Measurements from ENCODE around the gene HOXA11. TPM values are rescaled to one million over a fixed set of nuclear protein-coding genes. Genes with fewer than 3 reads are reported as not detected.

The HOXA11 gene
- total and polyA plus RNA-seq, 4 donors: 0.13 to 0.81 TPM; not detected in 2

DNA sequence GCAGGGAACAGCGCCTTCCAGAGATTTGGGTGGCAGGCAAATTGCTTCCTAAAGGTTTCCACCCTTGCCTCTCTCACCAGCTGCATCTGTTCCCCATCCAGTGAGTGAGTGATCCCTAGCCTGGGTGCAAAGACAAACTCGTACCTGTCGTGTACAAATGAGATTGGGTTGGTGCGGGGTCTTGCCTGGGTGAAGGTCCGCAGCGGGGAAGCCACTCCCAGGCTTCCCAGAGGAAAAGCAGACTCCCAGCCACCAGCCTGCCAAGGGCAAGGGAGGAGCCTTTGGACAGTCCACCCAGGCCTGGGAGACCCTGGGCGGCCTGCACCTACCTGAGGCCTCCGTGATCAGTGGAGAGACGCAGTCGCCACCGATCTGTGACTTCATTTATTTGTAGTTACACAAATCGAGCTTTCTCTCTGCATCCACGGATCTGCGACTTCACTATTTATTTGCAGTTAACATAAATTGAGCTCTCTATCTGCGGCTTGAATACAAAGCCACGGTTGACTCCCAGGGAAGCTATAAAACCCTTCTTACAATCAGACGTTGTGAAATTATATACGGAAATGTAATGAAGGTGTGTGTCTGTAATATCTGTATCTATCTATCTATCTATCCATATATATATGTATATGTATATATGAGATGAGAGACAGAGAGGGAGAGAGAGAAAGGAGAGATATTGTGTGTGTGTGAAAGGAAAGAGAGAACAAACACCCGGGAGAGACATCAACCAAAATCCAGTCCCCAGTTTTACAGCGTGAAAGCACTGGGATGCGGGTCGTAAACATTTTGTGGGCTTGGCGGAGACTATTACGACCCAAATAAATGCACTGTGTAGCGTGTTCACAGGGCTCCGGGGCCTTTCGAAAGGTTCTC is 25.5 kb downstream of the HOXA11 start:
- 85 to 91% methylated on average over 27 of the region's 27 CpGs for WGBS, 2 donors
- Histone ChIP-seq H3K27me3 (ENCODE audit: control insufficient read depth in 1 of 2, insufficient read depth in 2 of 2, low read length in 1 of 2) (no peaks in the 10 kb centered on the region), H3K4me3 (ENCODE audit: low read length in 2 of 2) (no peak overlapping the region), H3K36me3 (ENCODE audit: control insufficient read depth in 1 of 2, insufficient read depth in 2 of 2, low read length in 1 of 2) (no peaks in the 10 kb centered on the region), H3K27ac (ENCODE audit: low read depth in 1 of 2, low read length in 2 of 2) (no peak overlapping the region), H3K4me1 (ENCODE audit: control insufficient read depth in 1 of 2, insufficient read depth in 2 of 2, low read length in 2 of 2) (peaks cover 0 to 2% of the 10 kb centered on the region in 2 donors), H3K9me3 (ENCODE audit: control insufficient read depth, low read length) (no peaks in the 10 kb centered on the region)
- intact Hi-C loops (cut with DNase I): loop anchor here (2.0 to 10.0 kb wide), 5 partner anchors 477 to 955 kb away; partner anchors contain the start of genes CBX3 (in 2 of the 2) and HNRNPA2B1 (in 2 of the 2)
- ATAC-seq (ENCODE audit: low FRiP score): no peak
- DNase-seq: no peak

DNA sequence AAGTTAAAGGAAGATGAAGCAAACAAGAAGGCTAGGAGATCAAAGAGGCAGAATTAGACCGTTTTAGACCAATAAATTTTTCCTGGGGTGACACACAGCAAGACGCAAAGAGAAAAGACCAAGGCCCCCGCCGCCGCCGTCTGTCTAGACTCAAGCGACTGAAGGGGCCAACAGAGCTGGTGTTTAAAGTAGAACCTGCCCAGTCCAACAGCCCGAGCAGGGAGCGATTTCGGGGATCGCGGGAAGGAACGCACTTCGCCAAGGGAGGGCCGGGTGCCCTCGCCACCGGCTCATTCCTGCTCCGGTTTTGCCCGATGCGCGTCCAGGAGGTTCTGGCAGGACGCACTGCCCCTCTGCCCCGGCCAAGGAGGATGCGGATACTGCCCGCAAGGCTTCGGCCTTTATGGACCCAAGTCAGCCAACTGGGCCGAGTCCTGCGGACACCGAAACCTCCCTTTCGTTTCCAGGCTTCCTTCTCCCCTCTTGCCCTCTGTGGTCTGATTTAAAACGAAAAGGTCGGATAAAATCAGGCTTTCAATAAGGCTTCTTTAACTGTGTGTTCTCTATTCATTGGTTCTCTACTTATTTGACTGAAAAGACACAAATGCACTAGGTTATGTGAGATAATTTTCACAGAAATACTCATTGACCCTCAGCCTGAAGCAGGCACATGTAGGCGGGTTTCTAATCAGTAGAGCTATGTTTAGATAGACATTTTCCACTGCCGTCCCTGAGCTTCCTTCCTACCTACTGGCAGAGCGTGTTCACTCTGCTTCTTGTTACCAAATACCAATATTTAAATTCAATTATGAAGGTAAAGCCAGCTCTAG is 26.4 kb downstream of the HOXA11 start:
- 68 to 88% methylated on average over 35 of the region's 35 CpGs for WGBS, 2 donors
- no peaks in the 10 kb centered on the region for H3K27me3 ChIP-seq (ENCODE audit: control insufficient read depth in 1 of 2, insufficient read depth in 2 of 2, low read length in 1 of 2)
- ATAC-seq (ENCODE audit: low FRiP score): no peak
- peak in 1 of 2 donors; percentile 75 for DNase-seq
- H3K4me3 ChIP-seq (ENCODE audit: low read length in 2 of 2): no peak overlapping the region
- intact Hi-C loops (cut with DNase I): loop anchor here (5.0 to 10.0 kb wide), 2 partner anchors 791 to 954 kb away; partner anchors contain the start of genes CBX3 (in 1 of the 2) and HNRNPA2B1 (in 1 of the 2)
- H3K27ac ChIP-seq (ENCODE audit: low read depth in 1 of 2, low read length in 2 of 2): no peak overlapping the region
- no peaks in the 10 kb centered on the region for H3K36me3 ChIP-seq (ENCODE audit: control insufficient read depth in 1 of 2, insufficient read depth in 2 of 2, low read length in 1 of 2)
- no peaks in the 10 kb centered on the region for H3K9me3 ChIP-seq (ENCODE audit: control insufficient read depth, low read length)
- H3K4me1 ChIP-seq (ENCODE audit: control insufficient read depth in 1 of 2, insufficient read depth in 2 of 2, low read length in 2 of 2): peaks cover 0 to 2% of the 10 kb centered on the region in 2 donors

DNA sequence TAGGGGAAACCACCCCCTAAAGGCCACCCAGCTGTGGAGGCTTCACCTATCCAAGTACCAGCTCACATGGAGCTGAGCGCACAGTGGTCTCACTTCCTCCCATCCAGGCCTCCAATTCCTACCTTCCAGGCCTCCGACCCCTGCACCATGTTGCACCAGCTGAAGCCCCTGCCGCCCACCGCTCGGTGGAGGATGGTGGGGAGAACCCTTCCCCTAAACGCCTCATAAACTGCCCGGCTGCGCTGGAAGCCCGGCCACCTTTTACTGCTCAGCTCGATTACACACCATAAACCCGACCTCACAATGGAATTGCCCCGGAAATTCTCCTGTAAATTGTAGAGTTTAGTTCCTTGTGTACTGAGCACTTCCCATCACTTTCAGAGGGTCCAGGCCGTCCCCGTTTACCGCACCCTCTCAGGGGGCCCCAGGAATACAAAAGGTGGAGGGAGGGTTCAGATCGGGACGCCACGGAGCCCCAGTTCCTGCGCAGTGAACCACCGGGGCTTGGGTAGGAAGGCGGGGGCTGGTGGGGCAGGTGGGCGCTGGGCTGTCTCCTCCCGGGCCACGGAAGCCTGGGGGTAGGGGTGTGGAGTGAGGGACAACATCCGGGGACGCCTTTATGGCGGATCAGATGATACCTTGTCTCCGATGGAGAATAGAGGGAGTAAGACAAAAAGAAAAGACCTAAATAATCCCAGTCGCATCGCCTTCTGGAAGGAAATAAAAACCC is 27.2 kb downstream of the HOXA11 start:
- peaks cover 0 to 2% of the 10 kb centered on the region in 2 donors for H3K4me1 ChIP-seq (ENCODE audit: control insufficient read depth in 1 of 2, insufficient read depth in 2 of 2, low read length in 2 of 2)
- intact Hi-C loops (cut with DNase I): loop anchor here (5.0 to 10.0 kb wide), 2 partner anchors 791 to 953 kb away; partner anchors contain the start of genes CBX3 (in 1 of the 2) and HNRNPA2B1 (in 1 of the 2)
- no peak overlapping the region for H3K4me3 ChIP-seq (ENCODE audit: low read length in 2 of 2)
- 63 to 80% methylated on average over 30 of the region's 30 CpGs for WGBS, 2 donors
- ATAC-seq (ENCODE audit: low FRiP score): no peak
- H3K36me3 ChIP-seq (ENCODE audit: control insufficient read depth in 1 of 2, insufficient read depth in 2 of 2, low read length in 1 of 2): no peaks in the 10 kb centered on the region
- no peaks in the 10 kb centered on the region for H3K27me3 ChIP-seq (ENCODE audit: control insufficient read depth in 1 of 2, insufficient read depth in 2 of 2, low read length in 1 of 2)
- no peak for DNase-seq
- no peaks in the 10 kb centered on the region for H3K9me3 ChIP-seq (ENCODE audit: control insufficient read depth, low read length)
- no peak overlapping the region for H3K27ac ChIP-seq (ENCODE audit: low read depth in 1 of 2, low read length in 2 of 2)

DNA sequence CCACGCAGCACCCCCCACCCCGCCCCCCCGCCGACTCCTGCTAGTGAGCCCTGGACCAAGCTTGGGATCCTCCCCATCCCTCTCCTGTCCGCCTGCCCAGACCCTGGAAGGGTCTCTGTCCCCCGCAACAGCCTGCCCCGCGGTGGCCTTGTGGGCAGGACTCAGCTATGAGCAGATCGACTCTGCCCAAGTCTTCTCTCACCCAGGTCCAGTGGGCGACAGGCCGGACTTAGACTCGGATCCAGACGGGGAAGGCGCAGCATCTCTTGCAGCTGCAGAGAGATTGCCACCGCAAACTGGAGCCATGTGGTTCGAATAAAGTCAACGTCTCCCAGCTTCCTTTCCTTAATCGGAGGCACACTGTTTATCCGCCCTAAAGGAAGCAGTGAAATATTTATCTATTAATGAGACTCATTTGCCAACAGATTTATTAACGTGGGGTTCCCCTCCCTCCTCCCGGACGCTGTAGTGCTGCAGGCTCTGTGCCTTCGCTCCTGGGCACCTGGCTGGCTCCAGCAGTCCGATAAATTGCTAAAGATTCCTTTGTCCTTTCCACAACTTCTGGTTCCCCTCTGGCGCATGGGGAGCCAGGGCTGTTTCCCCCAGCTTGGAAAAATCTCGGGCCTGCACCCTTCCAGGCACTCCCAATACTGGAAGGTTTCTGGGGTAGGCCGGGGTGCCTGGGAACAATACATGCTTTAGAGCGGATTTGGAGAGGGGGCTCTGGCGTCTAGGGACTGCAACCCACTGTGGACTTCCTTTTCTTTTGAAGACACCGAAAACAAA is 27.9 kb downstream of the HOXA11 start:
- intact Hi-C loops (cut with DNase I): loop anchor here (5.0 to 10.0 kb wide), 2 partner anchors 790 to 952 kb away; partner anchors contain the start of genes CBX3 (in 1 of the 2) and HNRNPA2B1 (in 1 of the 2)
- Histone ChIP-seq H3K36me3 (ENCODE audit: control insufficient read depth in 1 of 2, insufficient read depth in 2 of 2, low read length in 1 of 2) (no peaks in the 10 kb centered on the region), H3K4me3 (ENCODE audit: low read length in 2 of 2) (peak overlapping the region in 1 of 2 donors; percentile 14), H3K9me3 (ENCODE audit: control insufficient read depth, low read length) (no peaks in the 10 kb centered on the region), H3K4me1 (ENCODE audit: control insufficient read depth in 1 of 2, insufficient read depth in 2 of 2, low read length in 2 of 2) (peaks cover 0 to 2% of the 10 kb centered on the region in 2 donors), H3K27me3 (ENCODE audit: control insufficient read depth in 1 of 2, insufficient read depth in 2 of 2, low read length in 1 of 2) (no peaks in the 10 kb centered on the region), H3K27ac (ENCODE audit: low read depth in 1 of 2, low read length in 2 of 2) (no peak overlapping the region)
- no peak for ATAC-seq (ENCODE audit: low FRiP score)
- peak in 1 of 2 donors; percentile 75 for DNase-seq
- WGBS, 2 donors: 46 to 58% methylated on average over 29 to 30 of the region's 30 CpGs

DNA sequence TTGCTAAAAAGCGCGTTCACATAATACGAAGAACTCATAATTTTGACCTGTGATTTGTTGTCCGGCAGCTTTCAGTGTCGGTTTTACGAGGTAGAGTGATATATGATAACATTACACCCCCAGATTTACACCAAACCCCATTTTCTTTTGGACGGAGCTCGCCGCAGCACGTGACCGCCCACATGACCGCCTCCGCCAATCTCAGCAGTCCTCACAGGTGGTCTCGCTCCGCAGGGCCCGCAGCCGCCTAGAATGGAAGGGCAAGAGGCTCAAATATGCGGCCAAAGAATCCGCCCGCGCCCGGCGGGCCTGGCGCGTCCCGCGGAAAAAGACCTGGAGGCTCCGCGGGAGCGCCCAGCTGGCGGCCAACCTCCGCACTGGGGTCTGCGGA is 28.5 kb downstream of the HOXA11 start, which contains the start of gene HOXA7:
Gene HOXA7, minus strand, starts transcription at position 168 of the 391 bp plus-strand sequence. Its CDS starts 130 bp downstream, at position 38.
- peaks cover 0 to 2% of the 10 kb centered on the region in 2 donors for H3K4me1 ChIP-seq (ENCODE audit: control insufficient read depth in 1 of 2, insufficient read depth in 2 of 2, low read length in 2 of 2)
- peak; percentile 70 for ATAC-seq (ENCODE audit: low FRiP score)
- H3K27ac ChIP-seq (ENCODE audit: low read depth in 1 of 2, low read length in 2 of 2): no peak within 1 kb of the TSS
- intact Hi-C loops (cut with DNase I): loop anchor here (5.0 to 10.0 kb wide), 2 partner anchors 789 to 952 kb away; partner anchors contain the start of genes CBX3 (in 1 of the 2) and HNRNPA2B1 (in 1 of the 2)
- no peaks in the 10 kb centered on the region for H3K9me3 ChIP-seq (ENCODE audit: control insufficient read depth, low read length)
- 3% methylated on average over 23 to 33 of the region's 33 CpGs for WGBS, 2 donors
- peak; percentile 80 to 94 for DNase-seq
- peak within 1 kb of the TSS; percentile 14 to 21 for H3K4me3 ChIP-seq (ENCODE audit: low read length in 2 of 2)
- H3K36me3 ChIP-seq (ENCODE audit: control insufficient read depth in 1 of 2, insufficient read depth in 2 of 2, low read length in 1 of 2): no peaks in the 10 kb centered on the region
- H3K27me3 ChIP-seq (ENCODE audit: control insufficient read depth in 1 of 2, insufficient read depth in 2 of 2, low read length in 1 of 2): no peaks in the 10 kb centered on the region

- intact Hi-C loops (cut with DNase I): loop anchor here (5.0 to 10.0 kb wide), 2 partner anchors 789 to 951 kb away; partner anchors contain the start of genes CBX3 (in 1 of the 2) and HNRNPA2B1 (in 1 of the 2)
- no peak overlapping the region for H3K27ac ChIP-seq (ENCODE audit: low read depth in 1 of 2, low read length in 2 of 2)
- WGBS, 2 donors: 2 to 4% methylated on average over 63 of the region's 63 CpGs
- H3K27me3 ChIP-seq (ENCODE audit: control insufficient read depth in 1 of 2, insufficient read depth in 2 of 2, low read length in 1 of 2): no peaks in the 10 kb centered on the region
- peak in 1 of 2 donors; percentile 83 for DNase-seq
- no peaks in the 10 kb centered on the region for H3K9me3 ChIP-seq (ENCODE audit: control insufficient read depth, low read length)
- H3K36me3 ChIP-seq (ENCODE audit: control insufficient read depth in 1 of 2, insufficient read depth in 2 of 2, low read length in 1 of 2): no peaks in the 10 kb centered on the region
- H3K4me1 ChIP-seq (ENCODE audit: control insufficient read depth in 1 of 2, insufficient read depth in 2 of 2, low read length in 2 of 2): peaks cover 0 to 2% of the 10 kb centered on the region in 2 donors
- peak overlapping the region; percentile 14 to 21 for H3K4me3 ChIP-seq (ENCODE audit: low read length in 2 of 2)
- ATAC-seq (ENCODE audit: low FRiP score): peak; percentile 44
These were observed 29.1 kb downstream of the HOXA11 start for GRCh38 chr7:27155816-27156507.

Data from aorta (tissue), 5 donors.